Femur (tissue), 1 donor: ENCODE data around the gene C1orf53.
"Not testable (repeated sequence)": the region's sequence is repeated elsewhere in the genome, so short reads cannot be mapped to it uniquely, and the experiment has no call there.

Source experiments
- DNase-seq: peaks from one replicate; pipeline ENCODE4 v3.0.0-alpha.2; 2017

The C1orf53 gene

DNA sequence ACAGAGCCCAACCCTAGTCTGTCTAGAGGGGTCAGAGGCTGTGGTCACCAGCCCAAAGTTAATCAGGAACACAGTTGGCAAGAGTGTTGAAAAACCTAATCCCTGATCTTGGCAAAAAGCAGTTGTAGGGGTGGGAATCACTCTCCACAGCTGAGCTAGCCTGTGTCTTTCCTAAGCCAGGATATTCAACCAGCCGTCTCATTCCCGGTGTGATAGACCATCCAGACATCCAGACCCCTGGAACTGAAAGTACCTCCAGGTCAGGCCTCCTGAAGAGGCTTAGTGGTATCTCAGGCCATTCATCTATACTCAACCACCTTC lies 19.6 kb downstream of the C1orf53 start:
- no peak for DNase-seq

DNA sequence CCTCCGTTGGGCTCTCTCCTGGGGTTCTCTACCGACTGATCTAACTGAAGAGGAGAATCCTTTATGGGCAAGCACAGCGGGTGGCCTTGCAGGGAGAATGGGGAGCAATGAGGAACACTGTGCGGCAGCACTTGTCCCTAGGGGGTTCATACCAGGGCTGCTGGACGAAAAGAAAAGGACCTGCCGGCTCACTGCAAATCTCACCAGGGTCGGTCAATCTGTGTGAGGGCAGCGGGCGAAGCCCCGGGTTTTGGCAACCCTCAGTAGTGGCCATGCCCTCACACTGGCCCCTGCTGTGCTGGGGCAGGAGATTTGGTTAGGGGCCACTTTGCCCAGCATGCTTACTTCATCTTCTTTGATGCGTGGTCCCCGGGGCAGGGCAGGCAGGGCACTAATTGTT lies 20.6 kb downstream of the C1orf53 start:
- DNase-seq: no peak

- peak; percentile 45 for DNase-seq
Measured at GRCh38 chr1:197924516-197925123, 22.2 kb downstream of the C1orf53 start.

GRCh38 chr1:197927908-197928665 lies 25.7 kb downstream of the C1orf53 start:
- no peak for DNase-seq

- no peak for DNase-seq
Measured at GRCh38 chr1:197928849-197929336, 26.5 kb downstream of the C1orf53 start.

- no peak for DNase-seq
Measured at GRCh38 chr1:197933016-197933415, 30.6 kb downstream of the C1orf53 start.

DNA sequence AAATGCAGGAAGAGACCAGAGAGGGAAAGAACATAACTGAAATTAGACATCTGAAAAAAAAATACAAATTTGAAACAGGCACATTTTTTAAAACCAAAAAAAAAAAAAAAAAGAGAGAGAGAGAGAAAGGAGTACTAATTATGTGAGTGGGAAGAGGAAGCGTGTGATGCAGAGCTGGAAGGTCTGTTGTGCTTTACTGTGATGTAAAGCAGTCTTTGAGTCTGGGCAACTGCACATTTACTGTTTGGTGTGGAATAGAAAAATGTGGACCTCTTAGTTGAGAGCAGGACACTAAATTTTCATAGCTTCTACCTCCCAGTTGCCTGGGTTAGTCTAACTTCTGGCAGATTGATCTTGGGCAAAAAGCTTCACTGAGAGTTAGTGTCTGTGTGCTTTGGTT lies 31.2 kb downstream of the C1orf53 start:
- DNase-seq: no peak

- no peak for DNase-seq
Measured at GRCh38 chr1:197937381-197937780, 35.0 kb downstream of the C1orf53 start.

GRCh38 chr1:197937892-197938291 lies 35.5 kb downstream of the C1orf53 start:
- peak; percentile 35 for DNase-seq

GRCh38 chr1:197939159-197939980 lies 36.9 kb downstream of the C1orf53 start:
- DNase-seq: not testable (repeated sequence)

GRCh38 chr1:197942042-197942441 lies 39.6 kb downstream of the C1orf53 start:
- no peak for DNase-seq

- DNase-seq: no peak
Measured at GRCh38 chr1:197944485-197944884, 42.1 kb downstream of the C1orf53 start.

- no peak for DNase-seq
Measured at GRCh38 chr1:197948926-197949899, 46.8 kb downstream of the C1orf53 start.

DNA sequence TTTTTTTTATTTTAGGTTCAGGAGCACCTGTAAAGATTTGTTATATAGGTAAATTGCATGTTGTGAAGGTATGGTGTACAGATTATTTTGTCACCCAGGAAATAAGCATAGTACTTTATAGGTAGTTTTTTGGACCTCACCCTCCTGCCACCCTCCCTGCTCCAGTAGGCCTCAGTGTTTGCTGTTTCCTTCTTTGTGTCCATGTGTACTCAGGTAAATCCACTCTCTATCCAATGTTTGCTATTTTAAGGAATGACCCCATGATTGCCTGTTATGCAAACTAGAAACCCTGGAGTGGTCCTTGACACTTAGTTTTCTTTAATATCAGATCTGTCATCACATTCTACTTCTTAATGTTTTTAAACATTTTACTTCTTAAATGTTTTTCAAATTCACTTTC lies 48.7 kb downstream of the C1orf53 start:
- DNase-seq: no peak

DNA sequence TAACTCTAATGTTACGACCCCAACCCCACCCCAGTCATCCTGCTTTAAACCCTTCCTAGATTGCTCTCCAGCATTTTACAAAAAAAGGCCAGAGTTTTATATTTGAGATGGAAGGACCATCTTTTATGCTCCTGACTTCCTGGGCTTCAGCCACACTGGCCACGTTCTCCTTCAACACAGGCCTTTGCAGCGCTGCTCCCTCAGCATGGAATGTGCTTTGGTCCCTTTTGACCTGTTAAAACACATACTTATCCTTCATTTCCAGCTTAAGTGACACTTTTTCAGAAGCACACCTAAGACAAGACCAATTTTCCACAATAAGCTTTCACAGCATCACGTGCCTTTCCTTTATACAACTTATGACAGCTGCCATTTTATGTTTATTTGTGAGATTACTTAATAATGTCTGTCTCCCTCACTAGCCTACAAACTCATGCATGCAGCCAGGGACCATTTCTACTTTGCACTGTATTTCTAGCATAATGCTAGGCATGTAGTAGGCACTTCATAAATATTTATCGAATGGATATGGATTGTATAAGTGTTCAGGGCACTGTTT lies 49.3 kb downstream of the C1orf53 start:
- DNase-seq: no peak

DNA sequence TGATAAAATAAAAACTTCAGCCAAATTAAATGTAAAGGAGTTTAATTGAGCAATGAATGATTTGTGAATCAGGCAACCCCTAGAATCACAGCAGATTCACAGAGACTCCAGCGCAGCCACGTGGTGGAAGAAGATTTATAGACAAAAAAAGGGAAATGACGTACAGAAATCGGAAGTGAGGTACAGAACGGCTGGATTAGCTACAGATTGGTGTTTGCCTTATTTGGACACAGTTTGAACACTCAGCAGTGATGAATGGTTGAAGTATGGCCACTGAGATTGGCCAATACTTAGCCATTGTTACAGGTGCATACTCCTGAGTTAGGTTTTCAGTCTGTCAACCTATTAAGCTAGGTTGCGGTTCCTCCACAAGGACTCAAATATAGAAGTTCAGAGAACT lies 51.0 kb downstream of the C1orf53 start:
- DNase-seq: not testable (repeated sequence)

DNA sequence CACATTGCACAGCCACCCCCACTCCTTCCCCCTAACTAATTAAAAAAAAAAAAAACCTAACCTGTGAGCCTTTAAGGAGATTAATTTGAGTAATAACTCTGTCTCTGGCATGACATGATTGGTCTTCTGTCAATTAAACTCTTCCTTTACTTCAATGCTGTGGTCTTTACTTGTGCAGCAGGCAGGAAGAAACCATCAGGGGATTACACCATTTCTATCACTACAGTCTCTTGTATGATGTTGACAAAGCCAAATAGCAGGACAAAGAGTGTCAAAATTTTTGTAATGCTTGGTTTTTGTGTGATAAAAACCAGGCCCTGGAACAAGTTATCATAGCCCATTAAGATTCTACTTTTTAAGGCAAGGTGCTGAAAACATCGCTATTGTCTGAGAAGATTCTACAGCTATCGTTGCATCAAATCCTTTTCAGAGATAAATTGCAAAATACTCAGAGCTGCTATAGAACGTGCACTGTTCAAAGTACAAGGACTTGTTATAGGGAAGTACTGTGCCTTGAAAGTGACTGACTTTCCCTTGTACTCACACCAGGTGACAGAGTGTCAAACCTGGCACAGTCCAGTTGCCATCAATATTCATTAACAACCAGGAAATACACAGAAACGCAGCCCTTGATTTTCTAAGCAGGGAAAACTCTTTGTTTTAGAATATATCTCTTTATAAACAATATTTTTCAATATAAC lies 52.4 kb downstream of the C1orf53 start:
- no peak for DNase-seq

DNA sequence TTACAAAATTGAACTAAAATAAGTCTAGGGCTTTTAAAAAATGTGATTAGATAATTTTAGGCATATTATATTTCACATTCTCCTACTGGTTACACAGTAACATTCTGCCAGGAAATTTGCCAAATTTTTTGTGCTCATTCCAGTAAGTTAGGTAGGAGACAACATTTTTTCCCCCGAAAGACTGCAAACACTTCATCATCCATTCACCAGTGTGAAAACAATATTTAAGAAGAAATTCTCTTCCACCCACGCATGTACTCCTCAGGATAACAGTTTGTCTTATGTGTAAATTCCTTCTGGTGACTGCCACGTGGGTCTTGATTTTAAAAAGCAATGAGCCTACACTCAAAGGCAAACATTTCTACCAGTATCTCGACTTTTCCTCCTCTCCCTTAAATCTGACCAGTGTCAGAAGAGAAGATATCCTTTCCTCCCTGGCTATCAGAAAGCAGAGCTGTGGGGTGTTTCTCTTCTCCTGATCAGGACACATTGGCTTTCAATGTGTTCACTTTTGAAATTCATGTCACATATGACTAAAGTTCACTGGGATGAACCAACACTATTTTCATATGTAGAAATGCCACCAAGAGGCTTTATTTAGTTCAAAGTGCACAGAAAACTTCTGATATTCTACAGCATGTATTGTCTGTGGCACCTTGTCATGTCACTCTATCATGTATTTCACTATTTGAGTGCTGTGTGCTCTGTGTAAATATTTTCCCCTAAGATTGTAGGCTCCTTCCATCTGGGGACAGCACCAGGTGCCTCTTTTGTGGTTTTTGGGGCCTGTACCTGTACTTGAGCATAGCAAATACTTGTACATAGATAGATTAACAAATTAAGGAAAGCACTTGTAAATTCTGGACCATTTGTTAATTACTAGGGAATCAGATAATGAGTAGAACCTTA lies 53.3 kb downstream of the C1orf53 start:
- DNase-seq: no peak
